Activated T-cell treated with anti-CD3 and anti-CD28 coated beads for 4 hours (primary cell): ENCODE results near the gene BNC1.
"Not testable (repeated sequence)": the region's sequence is repeated elsewhere in the genome, so short reads cannot be mapped to it uniquely, and the experiment has no call there.

ENCODE experiments used
- DNase-seq: peaks from one replicate; pipeline ENCODE4 v3.0.0-alpha.2; 2020

BNC1 gene

GRCh38 chr15:83248151-83249029, 36.1 kb downstream of the BNC1 start:
- peak; percentile 3 for DNase-seq

GRCh38 chr15:83243634-83244033, 40.8 kb downstream of the BNC1 start:
- no peak for DNase-seq

GRCh38 chr15:83230242-83230641, 54.2 kb downstream of the BNC1 start:
- no peak for DNase-seq

GRCh38 chr15:83225449-83225848, 59.0 kb downstream of the BNC1 start:
- no peak for DNase-seq

GRCh38 chr15:83221781-83222180, 62.7 kb downstream of the BNC1 start:
- DNase-seq = not testable (repeated sequence)

GRCh38 chr15:83219026-83219425, 65.4 kb downstream of the BNC1 start:
- DNase-seq = no peak

- no peak for DNase-seq
These were observed 69.2 kb downstream of the BNC1 start for GRCh38 chr15:83215306-83215705.

GRCh38 chr15:83210619-83211018, 73.8 kb downstream of the BNC1 start:
- DNase-seq = no peak

GRCh38 chr15:83209333-83209732, 75.1 kb downstream of the BNC1 start:
- DNase-seq = no peak

- DNase-seq = no peak
These were observed 76.2 kb downstream of the BNC1 start for GRCh38 chr15:83208367-83208661.

- no peak for DNase-seq
These were observed 76.7 kb downstream of the BNC1 start, which contains the start of gene HDGFL3 for GRCh38 chr15:83207660-83208366. HDGFL3 (minus strand) TSS chr15:83207823; CDS start chr15:83207414, 409 bp downstream.

- no peak for DNase-seq
These were observed 77.3 kb downstream of the BNC1 start for GRCh38 chr15:83207009-83207659.

GRCh38 chr15:83206526-83207008, 77.9 kb downstream of the BNC1 start:
- DNase-seq = no peak
